SH-SY5Y (cell line): Measurements from ENCODE around the gene SMARCC1.

Experiments
- GATA2 ChIP-seq: IDR thresholded peaks from 2 replicates; pipeline ENCODE4 v1.6.1; 2011; ENCODE audit warnings: mild to moderate bottlenecking, low read depth, low read length
- GATA3 ChIP-seq: IDR thresholded peaks from 2 replicates; pipeline ENCODE4 v1.6.1; 2011; ENCODE audit warnings: low read depth, mild to moderate bottlenecking, low read length, moderate library complexity

Gene SMARCC1

GRCh38 chr3:47603332-47603731 lies 178.4 kb downstream of the SMARCC1 start:
- no peak for TF ChIP-seq GATA2
- TF ChIP-seq GATA3 = no peak

DNA sequence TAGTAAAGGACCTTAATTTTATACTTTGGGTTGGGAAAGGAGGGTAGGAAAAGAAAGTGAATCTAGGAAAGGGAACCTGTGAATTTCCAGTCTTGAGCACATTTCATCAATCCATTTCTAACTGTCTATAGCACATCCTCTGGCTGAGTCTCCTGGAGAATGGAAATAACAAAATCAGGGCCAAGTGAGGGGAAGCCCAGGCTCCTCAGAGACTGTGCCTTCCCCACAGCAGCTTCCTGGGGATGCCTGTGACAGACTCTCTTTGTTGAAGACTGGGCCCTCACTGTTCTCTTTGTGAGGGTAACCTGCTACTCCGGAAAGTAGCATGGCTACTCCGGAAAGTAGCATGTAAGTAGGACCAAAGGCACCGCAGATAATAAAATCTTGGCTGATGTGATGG lies 180.4 kb downstream of the SMARCC1 start:
- TF ChIP-seq GATA2 (no peak), GATA3 (no peak)

DNA sequence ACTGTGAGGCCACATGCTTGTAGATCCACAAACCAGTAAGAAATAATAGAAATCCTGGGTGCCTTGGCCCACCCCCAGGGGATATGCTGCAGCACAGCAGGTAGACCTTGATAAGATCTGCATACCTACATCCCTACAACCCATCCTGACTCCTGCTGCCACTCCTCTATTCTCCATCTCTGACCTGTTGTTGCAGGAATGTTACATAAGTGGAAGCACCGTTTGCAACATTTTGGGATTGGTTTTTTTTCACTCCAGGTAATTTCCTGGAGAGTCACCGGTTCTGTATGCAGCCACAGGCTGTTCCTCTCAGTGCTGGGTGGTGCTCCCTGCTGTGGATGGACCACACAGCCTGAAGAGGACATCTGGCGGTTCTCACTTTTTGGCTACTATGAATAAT lies 186.9 kb downstream of the SMARCC1 start:
- TF ChIP-seq GATA3 (no peak), GATA2 (no peak)

GRCh38 chr3:47592066-47592795 lies 189.5 kb downstream of the SMARCC1 start:
- TF ChIP-seq GATA3 (no peak), GATA2 (no peak)

DNA sequence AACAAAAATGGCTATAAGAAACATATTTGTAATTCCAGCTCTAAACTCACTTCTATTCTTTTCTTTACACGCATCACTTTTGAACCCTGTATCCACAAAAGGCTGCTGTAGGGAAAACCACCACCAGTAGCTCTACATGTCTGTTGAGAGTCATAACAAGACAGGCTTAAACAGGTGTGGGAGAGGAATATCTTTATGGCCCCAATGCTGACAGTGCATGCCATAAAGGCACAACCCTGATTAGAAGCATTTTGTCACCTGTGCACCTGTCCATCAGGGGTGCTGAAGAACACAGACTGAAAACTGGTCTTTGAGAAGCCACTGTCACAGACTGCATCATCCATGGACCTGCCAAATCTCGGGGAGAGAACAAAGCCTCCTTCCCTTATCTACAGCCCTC lies 191.5 kb downstream of the SMARCC1 start:
- TF ChIP-seq GATA3 (no peak), GATA2 (no peak)

GRCh38 chr3:47588587-47588986 lies 193.1 kb downstream of the SMARCC1 start:
- TF ChIP-seq GATA3 (no peak), GATA2 (no peak)

- no peak for TF ChIP-seq GATA2
- TF ChIP-seq GATA3 = no peak
Observed at GRCh38 chr3:47588053-47588452, 193.6 kb downstream of the SMARCC1 start.

- no peak for TF ChIP-seq GATA3
Observed at GRCh38 chr3:47586746-47587145, 194.9 kb downstream of the SMARCC1 start.

- TF ChIP-seq GATA2 (no peak), GATA3 (no peak)
Observed at GRCh38 chr3:47583320-47584075, 198.2 kb downstream of the SMARCC1 start.

GRCh38 chr3:47581835-47582234 lies 199.9 kb downstream of the SMARCC1 start:
- no peak for TF ChIP-seq GATA3
- no peak for TF ChIP-seq GATA2

GRCh38 chr3:47581422-47581821 lies 200.3 kb downstream of the SMARCC1 start:
- no peak for TF ChIP-seq GATA3
- no peak for TF ChIP-seq GATA2

DNA sequence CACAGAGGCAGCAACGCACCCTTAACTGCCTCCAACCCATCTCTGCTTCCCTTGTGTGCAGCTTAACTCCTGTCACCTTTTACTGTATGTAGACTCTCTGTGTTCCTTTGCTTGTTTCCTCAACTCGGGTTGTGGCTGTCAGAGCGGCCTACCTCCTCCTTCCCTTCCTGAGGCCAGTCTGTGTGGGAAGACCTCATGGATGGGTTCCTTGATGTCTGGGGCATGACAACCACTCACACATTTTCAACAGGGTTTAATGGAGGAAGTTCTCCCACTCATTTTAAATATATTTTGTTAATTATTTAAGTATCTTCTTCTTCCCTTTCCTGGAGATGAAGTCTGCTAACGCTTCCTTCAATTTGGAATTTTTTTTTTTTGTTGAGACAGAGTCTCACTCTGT lies 201.2 kb downstream of the SMARCC1 start:
- TF ChIP-seq GATA2 (no peak), GATA3 (no peak)

DNA sequence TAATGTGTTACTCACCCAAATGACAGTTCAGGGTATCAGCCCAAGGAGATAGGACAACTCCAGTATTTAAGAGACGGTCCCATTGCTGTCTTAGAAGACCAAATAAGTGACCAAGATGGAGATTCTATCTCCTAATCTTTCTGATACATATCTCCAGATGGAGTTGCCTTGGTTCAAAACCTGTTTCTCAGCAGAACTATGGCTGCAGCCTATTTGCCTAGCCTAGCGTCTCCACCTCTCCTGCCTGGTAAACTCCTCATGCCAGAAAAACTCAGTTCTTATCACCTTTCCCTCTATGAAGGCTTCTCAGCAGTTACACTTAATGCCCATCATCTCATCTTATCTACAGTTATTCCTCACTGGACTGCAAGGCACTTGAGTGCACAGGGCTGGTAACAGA lies 201.8 kb downstream of the SMARCC1 start:
- no peak; the same call in 1 of the 2 replicates for TF ChIP-seq GATA2
- TF ChIP-seq GATA3 = no peak

- TF ChIP-seq GATA2 (peak; percentile 76), GATA3 (no peak)
Observed at GRCh38 chr3:47578691-47579632, 202.7 kb downstream of the SMARCC1 start, which contains the start of gene CSPG5. CSPG5 (minus strand) TSS chr3:47578865; CDS start chr3:47578693, 172 bp downstream.
